Smooth muscle cell (in vitro differentiated cells): ENCODE measurements around the gene MYBBP1A. TPM values are rescaled to one million over a fixed set of nuclear protein-coding genes. Genes with fewer than 3 reads are reported as not detected.

Experiments used
- DNase-seq: peaks from one replicate; lab custom pipeline; 2025; ENCODE audit not compliant: unreplicated experiment; lab: John Stamatoyannopoulos, UW
- H2AFZ ChIP-seq: fragments of 200-600 bp; sonication (generic); 2 replicates; pipeline ENCODE4 v1.6.0; 2016; ENCODE audit warnings: antibody characterized with exemption, low read depth, mild to moderate bottlenecking
- H3F3A ChIP-seq: fragments of 200-600 bp; sonication (generic); 2 replicates; pipeline ENCODE4 v1.6.0; 2017; ENCODE audit warnings: antibody characterized with exemption, low read depth
- H3K27ac ChIP-seq: fragments of 200-600 bp; sonication (generic); 2 replicates; pipeline ENCODE4 v1.5.1; 2016; ENCODE audit warnings: low read depth, mild to moderate bottlenecking
- H3K27me3 ChIP-seq: fragments of 200-600 bp; sonication (generic); 2 replicates; pipeline ENCODE4 v1.6.1; 2016; ENCODE audit warnings: low read depth, mild to moderate bottlenecking
- H3K36me3 ChIP-seq: fragments of 200-600 bp; sonication (generic); 2 replicates; pipeline ENCODE4 v1.5.1; 2016; ENCODE audit warnings: low read depth
- H3K4me1 ChIP-seq: fragments of 200-600 bp; sonication (generic); 2 replicates; pipeline ENCODE4 v1.5.1; 2016; ENCODE audit warnings: low read depth
- H3K4me2 ChIP-seq: fragments of 200-600 bp; sonication (generic); 2 replicates; pipeline ENCODE4 v1.6.0; 2016; ENCODE audit warnings: mild to moderate bottlenecking
- H3K4me3 ChIP-seq: fragments of 200-600 bp; sonication (generic); 2 replicates; pipeline ENCODE4 v1.5.1; 2016; ENCODE audit warnings: mild to moderate bottlenecking
- H3K79me2 ChIP-seq: fragments of 200-600 bp; sonication (generic); 2 replicates; pipeline ENCODE4 v1.6.0; 2016; ENCODE audit warnings: low read depth, mild to moderate bottlenecking
- H3K9ac ChIP-seq: fragments of 200-600 bp; sonication (generic); 2 replicates; pipeline ENCODE4 v1.6.0; 2016; ENCODE audit warnings: low read depth
- H3K9me3 ChIP-seq: fragments of 200-600 bp; sonication (generic); replicated peaks from 2 replicates; pipeline ENCODE4 v1.5.1; 2016; ENCODE audit warnings: low read depth
- H4K20me1 ChIP-seq: fragments of 200-600 bp; sonication (generic); 2 replicates; pipeline ENCODE4 v1.6.0; 2016; ENCODE audit warnings: low read depth
- CTCF ChIP-seq: fragments of 200-600 bp; sonication (generic); IDR thresholded peaks from 2 replicates; pipeline ENCODE4 v1.5.1; 2017; ENCODE audit warnings: borderline replicate concordance, mild to moderate bottlenecking, antibody characterized with exemption; ENCODE audit not compliant: insufficient read depth, poor library complexity, severe bottlenecking
- WGBS: methylation state at CpG from one replicate; pipeline ENCODE4 v1.1.7; 2016; ENCODE audit warnings: low lambda C conversion rate; 5-methylcytosine and 5-hydroxymethylcytosine counted together
- polyA plus RNA-seq: library from polyadenylated mRNA; unstranded; fragments of >200 nt; fragmentation: Nextera tagmentation; extraction: Ambion mirVana; gene quantifications from 2 replicates; pipeline ENCODE4 v1.2.1, GENCODE V29; 2016
- total RNA-seq: library from RNA; depleted of rRNA; stranded (reverse); fragments of >200 nt; gene quantifications from 2 replicates; pipeline ENCODE4 v1.2.3, GENCODE V29; 2014

MYBBP1A gene
- total and polyA plus RNA-seq, 2 experiments from 2014 or later, result 18.1 to 33.5 TPM

GRCh38 chr17:4560837-4561256, 5.7 kb upstream of the MYBBP1A start:
- Histone ChIP-seq H3K9me3 (no peaks in the 10 kb centered on the region), H3K4me2 (no peak overlapping the region), H3K27ac (no peak overlapping the region), H3K27me3 (no peaks in the 10 kb centered on the region), H3K4me1 (peaks cover 4% of the 10 kb centered on the region), H3K9ac (no peak overlapping the region), H3K36me3 (no peaks in the 10 kb centered on the region), H4K20me1 (no peaks in the 10 kb centered on the region), H3K79me2 (no peaks in the 10 kb centered on the region), H3K4me3 (no peak overlapping the region), H3F3A (no peaks in the 10 kb centered on the region), H2AFZ (no peak overlapping the region)
- TF ChIP-seq CTCF, result no peak
- DNase-seq, result no peak
- 54% methylated on average over 11 of the region's 11 CpGs for WGBS

GRCh38 chr17:4560421-4560820, 5.2 kb upstream of the MYBBP1A start, which contains the start of gene GGT6:
Gene GGT6, minus strand, starts transcription at chr17:4560577. Its CDS starts 56 bp downstream, at chr17:4560521.
- Histone ChIP-seq H3K79me2 (no peaks in the 10 kb centered on the region), H3K9ac (no peak within 1 kb of the TSS), H3K4me2 (no peak within 1 kb of the TSS), H3F3A (no peaks in the 10 kb centered on the region), H3K9me3 (no peaks in the 10 kb centered on the region), H3K36me3 (no peaks in the 10 kb centered on the region), H3K4me3 (no peak within 1 kb of the TSS), H3K4me1 (peaks cover 7% of the 10 kb centered on the region), H4K20me1 (no peaks in the 10 kb centered on the region), H3K27ac (no peak within 1 kb of the TSS), H3K27me3 (no peaks in the 10 kb centered on the region), H2AFZ (no peak within 1 kb of the TSS)
- DNase-seq, result no peak
- TF ChIP-seq CTCF, result no peak
- WGBS, result 80% methylated on average over 12 of the region's 12 CpGs

GRCh38 chr17:4559966-4560365, 4.8 kb upstream of the MYBBP1A start:
- no peak overlapping the region for H3K9ac ChIP-seq
- H3K4me2 ChIP-seq, result no peak overlapping the region
- H2AFZ ChIP-seq, result no peak overlapping the region
- no peak overlapping the region for H3K27ac ChIP-seq
- no peaks in the 10 kb centered on the region for H4K20me1 ChIP-seq
- TF ChIP-seq CTCF, result no peak
- DNase-seq, result no peak
- no peaks in the 10 kb centered on the region for H3F3A ChIP-seq
- H3K27me3 ChIP-seq, result no peaks in the 10 kb centered on the region
- H3K4me1 ChIP-seq, result peaks cover 7% of the 10 kb centered on the region
- WGBS, result 92% methylated on average over 5 of the region's 5 CpGs
- H3K9me3 ChIP-seq, result no peaks in the 10 kb centered on the region
- H3K36me3 ChIP-seq, result no peaks in the 10 kb centered on the region
- no peak overlapping the region for H3K4me3 ChIP-seq
- peaks cover 1% of the 10 kb centered on the region for H3K79me2 ChIP-seq

- no peak for DNase-seq
- WGBS, result 89% methylated on average over 17 of the region's 17 CpGs
- peaks cover 8% of the 10 kb centered on the region for H3K79me2 ChIP-seq
- H3F3A ChIP-seq, result no peaks in the 10 kb centered on the region
- H3K4me3 ChIP-seq, result no peak overlapping the region
- no peaks in the 10 kb centered on the region for H3K36me3 ChIP-seq
- no peaks in the 10 kb centered on the region for H4K20me1 ChIP-seq
- no peak overlapping the region for H3K27ac ChIP-seq
- H3K27me3 ChIP-seq, result no peaks in the 10 kb centered on the region
- H3K9ac ChIP-seq, result no peak overlapping the region
- no peak overlapping the region for H3K4me2 ChIP-seq
- no peaks in the 10 kb centered on the region for H3K9me3 ChIP-seq
- H2AFZ ChIP-seq, result no peak overlapping the region
- peaks cover 12% of the 10 kb centered on the region for H3K4me1 ChIP-seq
- no peak for TF ChIP-seq CTCF
These were observed 4.1 kb upstream of the MYBBP1A start for GRCh38 chr17:4559139-4559791.
